Lower lobe of right lung (tissue), 2 donors: ENCODE measurements around the gene DRC7. TPM values are rescaled to one million over a fixed set of nuclear protein-coding genes. Genes with fewer than 3 reads are reported as not detected.

Source experiments
- ATAC-seq, 2 donors: fragments of 200-7000 bp; cut with Tn5 transposase; one replicate each; pipeline ENCODE4 v1.9.1; 2020 to 2022; ENCODE audit warnings: mild to moderate bottlenecking in 2 of 2, moderate library complexity in 2 of 2
- DNase-seq: peaks from one replicate; pipeline ENCODE4 v3.0.0-alpha.2; 2020
- H3K27ac ChIP-seq: fragments of 200-600 bp; one replicate; pipeline ENCODE4 v1.8.0; 2022
- H3K27me3 ChIP-seq: fragments of 200-600 bp; one replicate; pipeline ENCODE4 v1.8.0; 2022; ENCODE audit warnings: low read depth
- H3K36me3 ChIP-seq: fragments of 200-600 bp; one replicate; pipeline ENCODE4 v1.8.0; 2022; ENCODE audit warnings: mild to moderate bottlenecking
- H3K4me1 ChIP-seq: fragments of 200-600 bp; one replicate; pipeline ENCODE4 v1.8.0; 2022
- H3K4me3 ChIP-seq: fragments of 200-600 bp; one replicate; pipeline ENCODE4 v1.8.0; 2022; ENCODE audit warnings: mild to moderate bottlenecking
- H3K9me3 ChIP-seq: fragments of 200-600 bp; one replicate; pipeline ENCODE4 v1.8.0; 2022
- intact Hi-C: fragments of 100-400 bp; cut with DNase I; formaldehyde crosslinking; loops from one replicate; pipeline ENCODE4 v1.11.0; 2022
- total RNA-seq: library from RNA; stranded (reverse); fragmentation: NEBNext Ultra II Directional; extraction: Animal tissue kit (Norgen Biotek cat#: 25700); gene quantifications from one replicate; pipeline ENCODE4 v1.2.1, GENCODE V29; 2021
- TF ChIP-seq, protein P1 (sequence below): fragments of 200-600 bp; IDR thresholded peaks from one replicate; pipeline ENCODE4 v1.8.0; 2022; ENCODE audit warnings: antibody characterized with exemption, mild to moderate bottlenecking
- donor health status: DM: no; HTN: yes; CAD: no; lungs with severe emphysema.

The DRC7 gene
- total RNA-seq, 1 donor from 2014 or later: 4.3 TPM

DNA sequence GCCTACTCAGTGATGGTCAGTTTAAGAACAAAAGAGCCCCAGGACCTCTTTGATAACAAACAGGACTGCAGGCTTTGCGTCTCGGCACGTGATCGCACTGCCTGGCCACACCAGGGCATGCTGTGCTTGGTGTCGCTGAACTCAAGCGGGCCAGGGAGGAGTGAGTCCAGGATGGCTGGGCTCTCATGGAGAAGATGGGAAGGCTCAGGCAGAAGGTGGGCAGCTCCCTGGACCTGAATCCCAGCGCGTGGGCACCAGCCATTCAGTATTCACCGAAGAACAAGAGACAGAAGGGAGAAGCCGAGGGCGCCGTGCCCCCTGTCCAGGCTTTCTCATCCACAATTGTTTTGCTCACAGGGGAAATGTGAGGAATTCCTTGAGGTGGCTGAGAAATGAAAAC is 52.9 kb downstream of the DRC7 start:
- intact Hi-C loops: no loop called here
- H3K27me3 ChIP-seq: no peaks in the 10 kb centered on the region
- H3K27ac ChIP-seq: no peak overlapping the region
- H3K4me1 ChIP-seq: no peaks in the 10 kb centered on the region
- no peaks in the 10 kb centered on the region for H3K9me3 ChIP-seq
- TF ChIP-seq, protein P1, sequence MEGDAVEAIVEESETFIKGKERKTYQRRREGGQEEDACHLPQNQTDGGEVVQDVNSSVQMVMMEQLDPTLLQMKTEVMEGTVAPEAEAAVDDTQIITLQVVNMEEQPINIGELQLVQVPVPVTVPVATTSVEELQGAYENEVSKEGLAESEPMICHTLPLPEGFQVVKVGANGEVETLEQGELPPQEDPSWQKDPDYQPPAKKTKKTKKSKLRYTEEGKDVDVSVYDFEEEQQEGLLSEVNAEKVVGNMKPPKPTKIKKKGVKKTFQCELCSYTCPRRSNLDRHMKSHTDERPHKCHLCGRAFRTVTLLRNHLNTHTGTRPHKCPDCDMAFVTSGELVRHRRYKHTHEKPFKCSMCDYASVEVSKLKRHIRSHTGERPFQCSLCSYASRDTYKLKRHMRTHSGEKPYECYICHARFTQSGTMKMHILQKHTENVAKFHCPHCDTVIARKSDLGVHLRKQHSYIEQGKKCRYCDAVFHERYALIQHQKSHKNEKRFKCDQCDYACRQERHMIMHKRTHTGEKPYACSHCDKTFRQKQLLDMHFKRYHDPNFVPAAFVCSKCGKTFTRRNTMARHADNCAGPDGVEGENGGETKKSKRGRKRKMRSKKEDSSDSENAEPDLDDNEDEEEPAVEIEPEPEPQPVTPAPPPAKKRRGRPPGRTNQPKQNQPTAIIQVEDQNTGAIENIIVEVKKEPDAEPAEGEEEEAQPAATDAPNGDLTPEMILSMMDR: no peak
- peaks cover 47% of the 10 kb centered on the region for H3K36me3 ChIP-seq
- H3K4me3 ChIP-seq: no peak overlapping the region
- peak; percentile 31 for DNase-seq
- ATAC-seq: no peak

DNA sequence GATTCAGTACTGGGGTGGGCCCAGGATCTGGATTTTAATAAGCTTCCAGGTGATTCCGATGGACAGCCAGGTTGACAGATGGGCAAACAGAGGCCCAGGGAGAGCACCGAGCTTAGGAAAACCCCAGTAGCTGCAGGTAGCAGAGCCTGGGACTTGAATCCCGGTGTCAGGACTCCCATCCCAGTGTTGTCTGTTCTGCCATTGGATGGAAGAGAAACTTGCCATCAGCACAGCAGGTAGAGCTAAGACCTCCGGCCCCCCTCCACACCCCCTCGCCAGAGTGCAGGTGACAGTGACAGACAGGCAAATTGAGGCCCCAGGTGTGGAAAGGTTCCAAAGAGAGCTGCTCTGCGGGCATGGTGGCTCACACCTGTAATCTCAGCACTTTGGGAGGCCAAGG is 53.4 kb downstream of the DRC7 start:
- Histone ChIP-seq H3K4me3 (no peak overlapping the region), H3K9me3 (no peaks in the 10 kb centered on the region), H3K36me3 (peaks cover 42% of the 10 kb centered on the region), H3K4me1 (no peaks in the 10 kb centered on the region), H3K27ac (no peak overlapping the region), H3K27me3 (no peaks in the 10 kb centered on the region)
- intact Hi-C loops: no loop called here
- TF ChIP-seq, protein P1: no peak
- DNase-seq (peak; percentile 19), ATAC-seq (no peak)

DNA sequence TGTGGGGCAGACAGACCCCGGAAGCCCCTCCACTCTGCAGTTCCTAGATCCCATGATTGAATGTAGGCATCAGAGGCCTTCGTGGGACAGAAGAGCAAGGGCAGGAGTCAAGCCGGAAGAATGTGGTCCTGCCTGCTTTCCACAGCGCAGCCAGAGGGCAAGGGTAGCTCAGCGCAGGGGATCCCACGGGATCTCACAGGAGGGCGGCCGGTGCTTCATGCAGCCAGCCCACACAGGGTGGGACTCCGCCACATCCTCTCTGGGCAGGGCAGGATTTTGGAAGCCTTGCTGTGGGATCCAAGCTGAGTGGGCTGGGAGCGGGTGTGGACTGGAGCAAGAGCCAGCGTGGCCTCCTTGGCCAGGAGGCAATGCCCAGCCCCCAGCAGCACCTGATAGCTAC is 54.0 kb downstream of the DRC7 start:
- Histone ChIP-seq H3K27me3 (no peaks in the 10 kb centered on the region), H3K36me3 (peaks cover 40% of the 10 kb centered on the region), H3K9me3 (no peaks in the 10 kb centered on the region), H3K4me3 (no peak overlapping the region), H3K27ac (no peak overlapping the region), H3K4me1 (no peaks in the 10 kb centered on the region)
- no peak for ATAC-seq
- intact Hi-C loops: no loop called here
- no peak for DNase-seq
- TF ChIP-seq, protein P1: no peak

DNA sequence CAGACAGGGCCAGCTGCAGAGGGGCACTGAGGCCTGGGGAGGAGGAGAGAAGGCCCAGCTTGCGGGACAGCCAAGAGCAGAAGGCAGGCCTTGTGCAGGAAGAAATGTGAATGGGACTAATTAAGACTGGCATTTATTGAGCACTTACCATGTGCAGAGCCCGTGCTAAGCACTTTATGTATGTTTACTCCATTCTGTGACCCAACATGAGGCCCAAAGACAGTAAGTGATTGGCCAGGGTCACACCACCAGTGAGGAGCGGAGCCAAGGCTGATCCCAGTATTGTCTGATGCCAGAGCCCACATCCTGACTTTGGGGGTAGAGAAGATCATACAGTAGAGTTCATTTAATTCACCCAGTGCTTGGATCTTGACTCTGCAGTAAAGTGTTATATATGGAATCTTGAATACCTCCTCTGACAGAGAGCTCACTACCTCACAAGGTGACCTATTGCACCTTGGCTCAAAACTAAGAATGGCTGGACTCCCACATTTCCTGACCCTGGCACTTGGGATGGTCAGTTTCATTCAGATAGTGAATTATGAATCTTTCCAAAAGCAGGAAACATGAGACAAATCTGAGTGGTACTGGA is 54.6 kb downstream of the DRC7 start:
- no peak overlapping the region for H3K4me3 ChIP-seq
- no peaks in the 10 kb centered on the region for H3K9me3 ChIP-seq
- peaks cover 36% of the 10 kb centered on the region for H3K36me3 ChIP-seq
- H3K27me3 ChIP-seq: no peaks in the 10 kb centered on the region
- no peak for ATAC-seq
- H3K4me1 ChIP-seq: no peaks in the 10 kb centered on the region
- TF ChIP-seq, protein P1: no peak
- peak; percentile 3 for DNase-seq
- no peak overlapping the region for H3K27ac ChIP-seq
- intact Hi-C loops: no loop called here

DNA sequence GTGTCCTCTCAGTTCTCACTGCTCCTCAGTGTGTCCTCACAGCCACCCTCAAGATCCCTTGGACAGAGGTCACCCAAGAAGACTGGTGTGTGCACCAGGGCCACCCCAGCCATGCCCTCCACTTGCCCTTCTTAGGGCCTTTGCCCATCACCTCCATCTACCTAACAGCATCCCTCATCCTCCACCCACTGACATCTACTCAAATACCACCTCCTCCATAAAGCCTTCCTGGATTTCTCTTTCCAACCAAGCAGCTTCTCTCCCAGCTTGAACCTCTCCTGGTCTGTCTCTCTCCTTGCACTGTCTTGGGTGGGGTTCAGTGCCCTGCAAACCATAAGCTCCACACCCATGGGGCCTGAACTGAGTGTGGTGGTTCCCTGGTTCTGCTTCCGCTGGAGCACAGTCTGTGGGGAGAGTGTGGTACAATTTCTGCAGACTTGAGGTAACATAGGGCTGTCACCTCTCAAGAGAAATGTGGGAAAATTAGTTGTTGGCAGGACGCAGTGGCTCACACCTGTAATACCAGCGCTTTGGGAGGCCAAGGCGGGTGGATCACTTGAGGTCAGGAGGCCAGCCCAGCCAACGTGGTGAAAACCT is 55.3 kb downstream of the DRC7 start:
- intact Hi-C loops: no loop called here
- Histone ChIP-seq H3K36me3 (peaks cover 29% of the 10 kb centered on the region), H3K4me1 (no peaks in the 10 kb centered on the region), H3K4me3 (no peak overlapping the region), H3K9me3 (no peaks in the 10 kb centered on the region), H3K27ac (no peak overlapping the region), H3K27me3 (no peaks in the 10 kb centered on the region)
- ATAC-seq (no peak), DNase-seq (peak; percentile 9)
- TF ChIP-seq, protein P1: no peak
